ENCODE measurements around the gene MICALL2. TPM values are rescaled to one million over a fixed set of nuclear protein-coding genes. Genes with fewer than 3 reads are reported as not detected.
A peak's percentile ranks its signal among the peaks of the same experiment; 100 is the strongest.

The MICALL2 gene
- total RNA-seq, 1 donor from 2014 or later, result 25.4 TPM

- DNase-seq (ENCODE audit: low read depth), result no peak
These were observed 24.2 kb downstream of the MICALL2 start for GRCh38 chr7:1434891-1435670.

GRCh38 chr7:1434165-1434718 is 25.0 kb downstream of the MICALL2 start:
- no peak for DNase-seq (ENCODE audit: low read depth)

- no peak for DNase-seq (ENCODE audit: low read depth)
These were observed 25.9 kb downstream of the MICALL2 start for GRCh38 chr7:1433128-1433920.

GRCh38 chr7:1432411-1433082 is 26.7 kb downstream of the MICALL2 start:
- peak; percentile 75 for DNase-seq (ENCODE audit: low read depth)

- DNase-seq (ENCODE audit: low read depth), result no peak
These were observed 27.5 kb downstream of the MICALL2 start for GRCh38 chr7:1431634-1432380.

GRCh38 chr7:1431226-1431625 is 28.0 kb downstream of the MICALL2 start:
- no peak for DNase-seq (ENCODE audit: low read depth)

- no peak for DNase-seq (ENCODE audit: low read depth)
These were observed 29.0 kb downstream of the MICALL2 start for GRCh38 chr7:1430056-1430845.

GRCh38 chr7:1428941-1429501 is 30.2 kb downstream of the MICALL2 start:
- DNase-seq (ENCODE audit: low read depth), result no peak

GRCh38 chr7:1427064-1427657 is 32.1 kb downstream of the MICALL2 start:
- no peak for DNase-seq (ENCODE audit: low read depth)

GRCh38 chr7:1426474-1426873 is 32.8 kb downstream of the MICALL2 start:
- DNase-seq (ENCODE audit: low read depth), result no peak

GRCh38 chr7:1425292-1426136 is 33.8 kb downstream of the MICALL2 start:
- DNase-seq (ENCODE audit: low read depth), result no peak

GRCh38 chr7:1424041-1424440 is 35.2 kb downstream of the MICALL2 start:
- no peak for DNase-seq (ENCODE audit: low read depth)

- no peak for DNase-seq (ENCODE audit: low read depth)
These were observed 35.9 kb downstream of the MICALL2 start for GRCh38 chr7:1423264-1423811.

- peak; percentile 68 for DNase-seq (ENCODE audit: low read depth)
These were observed 36.6 kb downstream of the MICALL2 start for GRCh38 chr7:1422512-1423263.

GRCh38 chr7:1421946-1422345 is 37.3 kb downstream of the MICALL2 start:
- DNase-seq (ENCODE audit: low read depth), result no peak

GRCh38 chr7:1421020-1421790 is 38.1 kb downstream of the MICALL2 start:
- DNase-seq (ENCODE audit: low read depth), result no peak

GRCh38 chr7:1419688-1420087 is 39.6 kb downstream of the MICALL2 start:
- no peak for DNase-seq (ENCODE audit: low read depth)

Data from myocyte (in vitro differentiated cells).